Gastroesophageal sphincter (tissue), 3 donors: ENCODE data around the gene ADSS2.

ENCODE experiments used
- CTCF ChIP-seq, 4 experiments: fragments of 200-600 bp in 2 of 4; fragments of 450-650 bp in 2 of 4; sonication (generic) in 1 of 4; IDR thresholded peaks; one replicate each; pipeline ENCODE4 v1.5.1; 2017 to 2019; ENCODE audit warnings: antibody characterized with exemption in 4 of 4, mild to moderate bottlenecking in 2 of 4, moderate library complexity in 2 of 4
- POLR2AphosphoS5 ChIP-seq: sonication (generic); formaldehyde crosslinking; IDR thresholded peaks from one replicate; pipeline ENCODE4 v1.6.1; 2017; ENCODE audit warnings: antibody characterized with exemption

DNA sequence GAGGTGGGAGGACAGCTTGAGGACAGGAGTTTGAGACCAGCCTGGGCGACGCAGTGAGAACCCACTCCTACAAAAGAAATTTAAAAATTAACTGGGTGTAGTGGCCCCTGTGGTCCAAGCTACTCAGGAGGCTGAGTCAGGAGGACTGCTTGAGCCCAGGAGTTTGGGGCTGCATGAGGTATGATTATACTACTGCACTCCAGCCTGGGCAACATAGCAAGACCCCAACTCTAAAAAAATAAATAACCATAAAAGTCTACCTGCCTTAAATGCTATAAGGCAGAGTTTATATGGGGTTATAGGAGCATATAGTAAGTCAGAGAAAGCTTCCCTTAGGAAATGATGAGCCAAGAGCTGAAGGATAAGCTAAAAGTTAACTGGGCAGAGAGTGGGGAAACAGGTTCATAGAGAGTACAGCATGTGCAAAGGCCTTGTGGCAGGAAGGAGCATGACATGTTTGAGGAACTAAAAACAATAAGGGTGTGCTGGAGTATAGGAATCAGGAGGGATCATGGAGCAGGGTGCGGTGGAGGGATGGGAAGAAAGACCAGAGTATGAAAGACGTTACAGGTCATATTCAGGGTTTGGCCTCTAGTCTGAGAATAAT lies 68.3 kb downstream of the ADSS2 start:
- TF ChIP-seq CTCF (IDR thresholded peaks at IDR 0.05) = no peak
- TF ChIP-seq POLR2AphosphoS5 = no peak
